SK-N-SH (cell line): Measurements from ENCODE around the gene RNPEPL1. TPM values are rescaled to one million over a fixed set of nuclear protein-coding genes. Genes with fewer than 3 reads are reported as not detected.

Experiments used
- CTCF ChIA-PET: fragments of 300-600, 350-600 bp; formaldehyde crosslinking; extraction: SDS; loops from one replicate; lab custom pipeline; 2021; lab: Yijun Ruan, JAX
- POLR2A ChIA-PET: fragments of 350-600 bp; sonication (Branson Sonifier 250); formaldehyde crosslinking; extraction: SDS; loops from one replicate; lab custom pipeline; 2020; ENCODE audit warnings: antibody characterized with exemption, inconsistent platforms; lab: Yijun Ruan, JAX
- DNase-seq: peaks from one replicate; pipeline ENCODE4 v3.0.0; 2012
- H2AFZ ChIP-seq: fragments of 200-600 bp; sonication (generic); 2 replicates; pipeline ENCODE4 v1.8.1; 2016; ENCODE audit warnings: antibody characterized with exemption, mild to moderate bottlenecking, low read depth
- H3F3A ChIP-seq: fragments of 200-600 bp; sonication (generic); replicated peaks from 2 replicates; pipeline ENCODE3; 2016; ENCODE audit warnings: antibody characterized with exemption, mild to moderate bottlenecking; ENCODE audit not compliant: insufficient read depth
- H3K27ac ChIP-seq, 2 experiments: fragments of 200-500 bp in 1 of 2; fragments of 200-600 bp in 1 of 2; sonication (Bioruptor generic) in 1 of 2; sonication (generic), shearing (Covaris generic) in 1 of 2; 2 replicates each; pipeline versions ENCODE4 v1.5.1 to v1.6.1; 2014 to 2016; ENCODE audit warnings: low read depth in 2 of 2, inconsistent platforms in 1 of 2, low read length in 1 of 2, mild to moderate bottlenecking in 1 of 2, mixed read lengths in 1 of 2
- H3K27me3 ChIP-seq: fragments of 200-600 bp; sonication (generic), shearing (Covaris generic); 2 replicates; pipeline ENCODE4 v1.6.1; 2016; ENCODE audit warnings: mixed run types; ENCODE audit not compliant: insufficient read depth
- H3K36me3 ChIP-seq, 2 experiments: fragments of 200-500 bp in 1 of 2; fragments of 200-600 bp in 1 of 2; sonication (Bioruptor generic) in 1 of 2; sonication (generic) in 1 of 2; replicated peaks in 1 of 2; 2 replicates each; pipeline versions ENCODE3 to v1.5.1; 2014 to 2016; ENCODE audit warnings: low read length in 1 of 2, mild to moderate bottlenecking in 1 of 2; ENCODE audit not compliant: insufficient read depth in 2 of 2, control insufficient read depth in 1 of 2
- H3K4me1 ChIP-seq, 2 experiments: fragments of 200-500 bp in 1 of 2; fragments of 200-600 bp in 1 of 2; sonication (Bioruptor generic) in 1 of 2; sonication (generic), shearing (Covaris generic) in 1 of 2; 2 replicates each; pipeline versions ENCODE4 v1.5.1 to v1.6.1; 2014 to 2016; ENCODE audit warnings: low read depth in 1 of 2, low read length in 1 of 2, mixed run types in 1 of 2; ENCODE audit not compliant: insufficient read depth in 2 of 2, control insufficient read depth in 1 of 2
- H3K4me2 ChIP-seq: fragments of 200-600 bp; sonication (generic), shearing (Covaris generic); 2 replicates; pipeline ENCODE4 v1.6.1; 2017; ENCODE audit warnings: mixed run types
- H3K4me3 ChIP-seq, 2 experiments: fragments of 200-500 bp in 1 of 2; fragments of 200-600 bp in 1 of 2; sonication (Bioruptor generic) in 1 of 2; sonication (generic), shearing (Covaris generic) in 1 of 2; 2 replicates each; pipeline versions ENCODE4 v1.5.1 to v1.8.1; 2014 to 2016; ENCODE audit warnings: low read depth in 2 of 2, inconsistent platforms in 1 of 2, low read length in 1 of 2, mild to moderate bottlenecking in 1 of 2, mixed read lengths in 1 of 2, moderate library complexity in 1 of 2
- H3K79me2 ChIP-seq: fragments of 200-600 bp; sonication (generic); 2 replicates; pipeline ENCODE4 v1.8.1; 2017; ENCODE audit warnings: mild to moderate bottlenecking; ENCODE audit not compliant: insufficient read depth
- H3K9ac ChIP-seq: fragments of 200-600 bp; sonication (generic); 2 replicates; pipeline ENCODE4 v1.6.1; 2017; ENCODE audit warnings: mixed run types
- H3K9me2 ChIP-seq: fragments of 200-600 bp; sonication (generic); 2 replicates; pipeline ENCODE4 v1.6.1; 2017; ENCODE audit warnings: mixed run types
- H3K9me3 ChIP-seq: fragments of 200-600 bp; sonication (generic); 2 replicates; pipeline ENCODE4 v1.6.1; 2017; ENCODE audit warnings: mixed run types, mild to moderate bottlenecking, moderate library complexity
- H4K20me1 ChIP-seq: fragments of 200-600 bp; sonication (generic); 2 replicates; pipeline ENCODE4 v1.6.1; 2017; ENCODE audit warnings: mild to moderate bottlenecking, mixed run types; ENCODE audit not compliant: insufficient read depth
- FOSL2 ChIP-seq: IDR thresholded peaks from 2 replicates; pipeline ENCODE4 v1.4.0; 2012; ENCODE audit warnings: low read depth, mild to moderate bottlenecking, moderate library complexity, borderline replicate concordance
- FOXJ3 ChIP-seq: sonication (generic); formaldehyde crosslinking; IDR thresholded peaks from 2 replicates; pipeline ENCODE4 v1.5.1; 2020; ENCODE audit warnings: mild to moderate bottlenecking, missing genetic modification reagents
- FOXM1 ChIP-seq: IDR thresholded peaks from 2 replicates; pipeline ENCODE4 v1.4.0; 2012; ENCODE audit warnings: low read depth, mild to moderate bottlenecking
- GATA2 ChIP-seq: sonication (generic); formaldehyde crosslinking; IDR thresholded peaks from 2 replicates; pipeline ENCODE4 v1.5.0; 2020; ENCODE audit warnings: mild to moderate bottlenecking, missing genetic modification reagents
- IRF3 ChIP-seq: fragments of 150-350 bp; IDR thresholded peaks from 2 replicates; pipeline ENCODE4 v1.6.1; 2016; ENCODE audit warnings: mild to moderate bottlenecking, low read depth, low read length
- NRF1 ChIP-seq: IDR thresholded peaks from 2 replicates; pipeline ENCODE4 v1.6.1; 2012; ENCODE audit warnings: low read depth, mild to moderate bottlenecking, low read length
- PBX3 ChIP-seq: IDR thresholded peaks from 2 replicates; pipeline ENCODE4; 2012
- RCOR1 ChIP-seq: fragments of 150-350 bp; IDR thresholded peaks from 2 replicates; pipeline ENCODE4 v1.6.1; 2017; ENCODE audit warnings: antibody characterized with exemption, low read length
- RFX5 ChIP-seq: IDR thresholded peaks from 2 replicates; pipeline ENCODE4 v1.6.1; 2012; ENCODE audit warnings: mild to moderate bottlenecking, improper control_type of control experiment, low read length
- RXRA ChIP-seq: IDR thresholded peaks from 2 replicates; pipeline ENCODE4 v1.4.0; 2012; ENCODE audit warnings: low read depth, mild to moderate bottlenecking, borderline replicate concordance
- SIN3A ChIP-seq: IDR thresholded peaks from 2 replicates; pipeline ENCODE4 v1.6.1; 2012; ENCODE audit warnings: low read depth, mild to moderate bottlenecking, low read length, moderate library complexity, borderline replicate concordance
- TCF12 ChIP-seq: IDR thresholded peaks from 2 replicates; pipeline ENCODE4 v1.4.0; 2012
- YY1 ChIP-seq: IDR thresholded peaks from 2 replicates; pipeline ENCODE4 v1.4.0; 2012; ENCODE audit warnings: low read depth, mild to moderate bottlenecking
- WGBS: methylation state at CpG from one replicate; pipeline ENCODE4 v1.1.6; 2017; ENCODE audit warnings: low lambda C conversion rate; 5-methylcytosine and 5-hydroxymethylcytosine counted together
- polyA plus RNA-seq, 3 experiments: library from polyadenylated mRNA; depleted of rRNA; stranded (reverse); fragments of >200 nt; gene quantifications; 2 replicates each; pipeline ENCODE4 v1.2.3, GENCODE V29; 2012

Gene RNPEPL1
- polyA plus RNA-seq, 1 of the 3 experiments (the other 2 are of a cell fraction): 14.3 TPM

- TF ChIP-seq PBX3: no peak
- TF ChIP-seq NRF1: no peak
Observed at GRCh38 chr2:240590681-240591111, 22.4 kb downstream of the RNPEPL1 start (continued).

GRCh38 chr2:240591226-240591625 lies 22.9 kb downstream of the RNPEPL1 start:
- Histone ChIP-seq H4K20me1 (peaks cover 24% of the 10 kb centered on the region), H3K27me3 (no peaks in the 10 kb centered on the region), H3K4me1 (peaks cover 11 to 17% of the 10 kb centered on the region in 2 experiments; a peak in 1 of 4 replicates), H3K27ac (no peak overlapping the region), H3K79me2 (peaks cover 61% of the 10 kb centered on the region), H3K9ac (no peak overlapping the region), H2AFZ (no peak overlapping the region), H3K36me3 (peaks cover 0 to 38% of the 10 kb centered on the region in 2 experiments), H3K9me2 (no peaks in the 10 kb centered on the region), H3K9me3 (no peaks in the 10 kb centered on the region), H3F3A (no peaks in the 10 kb centered on the region), H3K4me3 (no peak overlapping the region), H3K4me2 (no peak overlapping the region)
- DNase-seq: no peak
- TF ChIP-seq TCF12 (no peak), IRF3 (no peak), GATA2 (no peak), FOSL2 (peak; percentile 6; the same call in 1 of the 2 replicates)
- ChIA-PET POLR2A (no interaction called here), CTCF (no interaction called here)
- 67% methylated on average over 5 of the region's 6 CpGs for WGBS

GRCh38 chr2:240591784-240592183 lies 23.5 kb downstream of the RNPEPL1 start:
- no peaks in the 10 kb centered on the region for H3K9me2 ChIP-seq
- peaks cover 24% of the 10 kb centered on the region for H4K20me1 ChIP-seq
- H3K4me2 ChIP-seq: no peak overlapping the region
- ChIA-PET POLR2A (no interaction called here), CTCF (interaction anchor here (2.0 kb wide), 1 partner anchor 13 kb away, joined by 9 read pairs; no protein-coding TSS in a partner anchor)
- WGBS: 88% methylated on average over 3 of the region's 13 CpGs
- H3K9ac ChIP-seq: no peak overlapping the region
- peaks cover 0 to 41% of the 10 kb centered on the region in 2 experiments for H3K36me3 ChIP-seq
- no peaks in the 10 kb centered on the region for H3K9me3 ChIP-seq
- no peaks in the 10 kb centered on the region for H3F3A ChIP-seq
- no peak overlapping the region for H3K27ac ChIP-seq
- no peaks in the 10 kb centered on the region for H3K27me3 ChIP-seq
- H3K4me1 ChIP-seq: peaks cover 11 to 17% of the 10 kb centered on the region in 2 experiments; a peak in 1 of 4 replicates
- H2AFZ ChIP-seq: no peak overlapping the region
- peaks cover 60% of the 10 kb centered on the region for H3K79me2 ChIP-seq
- no peak for DNase-seq
- no peak overlapping the region for H3K4me3 ChIP-seq
- no peak for TF ChIP-seq FOXM1
- TF ChIP-seq RCOR1: no peak
- TF ChIP-seq RFX5: no peak
- no peak for TF ChIP-seq FOXJ3 (CRISPR knock-in tag)
- no peak for TF ChIP-seq SIN3A
- no peak for TF ChIP-seq YY1
- TF ChIP-seq FOSL2: no peak
- TF ChIP-seq RXRA: no peak
- no peak for TF ChIP-seq GATA2
- TF ChIP-seq NRF1: no peak
